GM10266 (cell line): Measurements from ENCODE around the gene CLASP1.

ENCODE experiments used
- DNase-seq: peaks from one replicate; pipeline ENCODE4 v3.0.0; 2012; ENCODE audit errors: extremely low spot score
- CTCF ChIP-seq: IDR thresholded peaks from 2 replicates; pipeline ENCODE4 v1.5.1; 2012; ENCODE audit warnings: mild to moderate bottlenecking, low read depth; ENCODE audit not compliant: control insufficient read depth, insufficient read depth; ENCODE audit errors: missing control alignments

The CLASP1 gene

DNA sequence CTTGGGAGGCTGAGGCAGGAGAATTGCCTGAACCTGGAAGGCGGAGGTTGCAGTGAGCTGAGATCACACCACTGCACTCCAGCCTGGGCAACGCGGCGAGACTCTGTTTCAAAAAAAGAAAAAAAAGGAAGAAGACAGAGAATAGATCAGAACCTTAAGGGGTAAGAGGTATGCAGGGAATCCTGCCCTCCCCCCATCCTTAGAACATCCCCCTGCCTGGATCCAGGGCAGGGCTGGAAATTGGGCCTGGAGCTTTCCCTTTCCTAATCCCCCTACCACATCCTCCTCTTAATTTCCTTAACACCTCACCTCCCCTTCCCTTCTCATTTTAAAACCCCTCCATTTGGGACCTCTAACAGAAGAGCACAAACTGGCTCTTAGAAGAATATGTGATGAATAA lies 62.1 kb downstream of the CLASP1 start:
- no peak for DNase-seq
- TF ChIP-seq CTCF: no peak

GRCh38 chr2:121584741-121585140 lies 64.5 kb downstream of the CLASP1 start:
- no peak for DNase-seq
- no peak for TF ChIP-seq CTCF

DNA sequence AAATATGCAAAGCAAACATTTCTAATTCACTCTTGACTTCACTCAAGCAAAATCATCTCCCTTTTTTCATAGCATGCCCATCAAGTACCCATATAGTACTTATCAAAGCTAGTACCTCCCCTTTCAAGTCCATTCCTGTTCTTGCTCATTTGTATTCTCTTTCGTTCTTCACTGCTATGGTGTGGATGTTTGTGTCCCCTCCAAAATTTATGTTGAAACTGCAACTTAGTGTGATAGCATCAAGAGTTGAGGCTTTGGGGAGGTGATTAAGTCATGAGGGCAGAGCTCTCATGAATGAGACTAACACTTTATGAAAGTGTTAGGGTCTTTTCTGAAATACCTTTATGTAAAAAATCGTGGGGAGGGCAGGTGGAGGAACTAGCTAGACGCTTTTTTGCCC lies 65.7 kb downstream of the CLASP1 start:
- no peak for DNase-seq
- no peak for TF ChIP-seq CTCF

- TF ChIP-seq CTCF: no peak
- DNase-seq: no peak
These were observed 67.0 kb downstream of the CLASP1 start for GRCh38 chr2:121582272-121582671.

GRCh38 chr2:121579309-121579708 lies 70.0 kb downstream of the CLASP1 start:
- TF ChIP-seq CTCF: no peak
- no peak for DNase-seq

- no peak for TF ChIP-seq CTCF
These were observed 71.9 kb downstream of the CLASP1 start for GRCh38 chr2:121577381-121577780.

DNA sequence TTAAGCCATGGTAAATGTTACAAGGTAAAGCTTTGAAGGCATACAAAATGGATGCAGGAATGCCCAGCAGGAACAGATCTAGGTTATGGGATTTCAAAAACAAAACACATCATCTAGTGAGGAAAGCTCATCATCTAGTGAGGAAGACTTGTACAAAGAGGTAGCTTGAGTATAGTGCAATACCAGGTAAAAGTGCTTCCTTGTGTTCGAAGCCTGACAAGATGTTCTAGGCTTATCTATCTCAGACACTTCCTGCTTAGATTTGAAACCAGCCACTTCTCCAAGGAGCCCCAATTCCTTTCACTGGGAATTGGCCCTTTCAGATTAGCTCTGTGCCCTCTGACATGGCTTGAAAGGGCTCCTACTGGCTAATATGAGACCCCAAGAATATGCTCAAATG lies 73.0 kb downstream of the CLASP1 start:
- DNase-seq: no peak
- no peak for TF ChIP-seq CTCF

More at GRCh38 chr2:121577381-121577780, 71.9 kb downstream of the CLASP1 start:
- no peak for DNase-seq
